HG03469 (cell line): ENCODE results near the gene TFEB.

Source experiments
- ATAC-seq: cut with Tn5 transposase; IDR thresholded peaks from one replicate; pipeline ENCODE4 v1.9.1; 2021; ENCODE audit warnings: mild to moderate bottlenecking, moderate library complexity, moderate number of reproducible peaks; ENCODE audit not compliant: unreplicated experiment

TFEB gene

GRCh38 chr6:41692080-41692675, 43.2 kb downstream of the TFEB start:
- no peak for ATAC-seq

DNA sequence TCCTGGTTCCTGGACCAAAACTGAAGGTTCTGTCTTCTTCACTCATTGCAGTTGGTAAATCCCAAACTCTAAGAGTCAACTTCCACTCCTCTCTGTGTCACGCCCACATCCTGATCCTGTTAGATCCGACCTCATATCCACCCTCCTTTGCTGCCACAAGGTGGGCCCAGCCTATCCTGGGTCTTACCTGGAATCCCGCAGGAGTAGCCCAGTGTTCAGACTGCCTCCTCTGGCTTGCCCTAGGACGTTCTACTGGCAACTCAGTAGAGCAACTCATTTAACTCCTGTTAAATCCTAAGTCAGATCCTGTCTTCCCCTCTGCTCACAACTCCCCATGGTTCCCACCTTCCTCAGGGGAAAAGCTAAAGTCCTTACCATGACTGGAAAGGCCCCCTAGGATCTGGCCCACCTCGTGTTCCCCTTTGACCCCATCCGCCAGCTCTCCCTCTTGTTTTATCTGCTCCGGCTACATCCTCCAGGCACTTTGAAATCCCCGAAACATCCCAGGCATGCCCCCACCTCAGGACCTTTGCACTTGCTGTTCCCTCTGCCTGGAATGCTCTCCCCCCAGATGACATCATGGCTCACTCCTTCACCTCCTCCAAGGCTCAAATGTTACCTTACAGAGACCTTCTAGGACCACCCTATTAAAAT, 43.9 kb downstream of the TFEB start:
- ATAC-seq, result no peak

- no peak for ATAC-seq
Measured at GRCh38 chr6:41690541-41691330, 44.7 kb downstream of the TFEB start.

- ATAC-seq, result no peak
Measured at GRCh38 chr6:41689171-41690008, 46.0 kb downstream of the TFEB start.

DNA sequence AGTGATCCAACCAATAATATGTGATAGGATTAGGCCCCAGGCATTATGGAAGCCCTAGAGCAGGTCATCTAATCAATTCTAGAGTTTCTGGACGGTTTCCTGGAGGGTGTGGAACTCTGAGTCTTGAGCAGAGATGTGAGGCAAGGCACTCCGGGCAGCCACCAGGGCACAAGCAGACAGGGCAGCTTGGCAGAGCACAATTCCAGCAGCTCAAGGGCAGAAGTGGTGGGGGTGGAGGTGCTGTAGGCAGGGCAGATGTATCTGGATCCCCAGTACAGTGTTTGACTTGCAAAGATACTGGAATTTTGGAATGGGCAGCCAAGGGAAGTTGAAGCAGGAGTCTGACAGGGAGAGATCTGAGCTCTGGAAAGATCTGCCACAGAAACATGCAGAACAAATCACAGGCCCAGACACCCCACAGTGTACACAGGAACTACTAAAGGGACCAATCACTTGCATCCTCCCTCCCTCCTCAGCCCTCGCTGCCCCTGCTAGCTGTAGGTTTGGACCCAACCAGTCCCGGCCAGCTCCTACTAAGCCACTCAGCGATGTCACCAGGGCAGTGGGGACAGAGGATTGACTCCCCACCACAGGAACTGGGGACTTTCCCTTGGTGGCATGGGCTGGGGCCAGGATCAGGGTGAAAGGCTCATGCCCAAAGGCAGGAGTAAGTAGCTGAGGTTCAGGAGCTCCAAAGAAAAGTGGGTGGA, 47.0 kb downstream of the TFEB start:
- no peak for ATAC-seq

DNA sequence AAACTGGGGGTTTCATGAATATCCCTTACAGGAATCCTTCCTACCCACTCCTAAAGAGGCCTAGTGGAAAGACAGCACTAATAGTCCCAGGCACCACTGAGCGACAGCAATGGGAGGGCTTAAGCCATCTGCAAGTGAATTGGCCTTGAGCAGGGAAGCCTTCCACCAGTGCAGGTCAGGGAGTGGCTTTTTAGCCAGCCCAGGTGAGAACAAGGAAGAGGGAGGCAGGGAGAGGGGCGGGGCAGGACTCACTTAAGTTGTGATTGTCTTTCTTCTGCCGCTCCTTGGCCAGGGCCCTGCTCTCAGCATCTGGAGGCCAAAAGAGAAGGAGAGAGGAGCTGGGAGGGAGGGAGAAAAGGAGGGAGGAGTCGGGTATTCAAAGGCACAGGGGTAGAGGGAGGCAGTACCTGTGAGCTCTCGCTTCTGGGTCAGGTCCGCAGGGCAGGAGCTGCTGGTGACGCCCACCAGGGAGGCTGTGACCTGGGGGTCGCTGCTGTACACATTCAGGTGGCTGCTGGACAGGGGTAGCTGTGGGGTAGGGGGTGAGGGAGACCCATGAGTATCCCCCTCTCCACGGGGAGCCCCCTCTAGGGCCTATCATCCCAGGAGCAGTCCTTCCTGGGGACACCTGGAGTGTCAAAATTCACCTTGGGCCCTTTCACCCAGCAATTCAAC, 47.8 kb downstream of the TFEB start:
- no peak for ATAC-seq

DNA sequence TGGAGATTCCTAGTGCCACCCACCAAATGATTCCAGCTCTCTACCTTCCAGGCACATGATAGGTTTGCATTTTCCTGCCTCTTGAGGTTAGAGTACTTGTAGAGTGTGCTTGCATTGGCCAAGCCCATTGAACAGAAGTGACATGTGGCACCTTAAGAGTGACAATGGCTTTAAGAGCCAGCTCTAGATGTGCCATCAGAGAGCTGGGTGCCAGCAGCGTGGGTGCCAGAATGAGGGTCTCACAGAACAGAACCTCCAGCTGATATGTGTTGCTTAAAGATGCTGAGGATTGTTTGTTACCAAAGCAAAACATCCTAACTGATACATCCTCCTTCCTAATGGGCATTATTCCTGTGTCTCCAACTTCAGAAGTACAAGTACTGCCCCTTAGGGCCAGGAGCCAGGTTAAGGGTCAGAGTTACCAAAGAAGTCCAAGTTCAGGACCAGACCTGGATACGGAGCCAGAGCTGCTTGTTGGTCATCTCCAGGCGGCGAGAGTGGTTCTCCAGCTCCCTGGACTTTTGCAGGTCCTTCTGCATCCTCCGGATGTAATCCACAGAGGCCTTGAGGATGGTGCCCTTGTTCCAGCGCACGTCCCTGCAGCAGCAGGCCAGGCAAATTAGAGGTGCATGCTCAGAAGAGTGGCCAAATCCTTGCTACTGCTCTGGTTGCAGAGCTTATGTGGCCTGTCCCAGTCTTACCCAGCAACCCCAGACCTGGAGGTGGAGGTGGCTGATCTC, 49.6 kb downstream of the TFEB start:
- ATAC-seq, result no peak

- no peak for ATAC-seq
Measured at GRCh38 chr6:41684311-41685180, 50.9 kb downstream of the TFEB start.

DNA sequence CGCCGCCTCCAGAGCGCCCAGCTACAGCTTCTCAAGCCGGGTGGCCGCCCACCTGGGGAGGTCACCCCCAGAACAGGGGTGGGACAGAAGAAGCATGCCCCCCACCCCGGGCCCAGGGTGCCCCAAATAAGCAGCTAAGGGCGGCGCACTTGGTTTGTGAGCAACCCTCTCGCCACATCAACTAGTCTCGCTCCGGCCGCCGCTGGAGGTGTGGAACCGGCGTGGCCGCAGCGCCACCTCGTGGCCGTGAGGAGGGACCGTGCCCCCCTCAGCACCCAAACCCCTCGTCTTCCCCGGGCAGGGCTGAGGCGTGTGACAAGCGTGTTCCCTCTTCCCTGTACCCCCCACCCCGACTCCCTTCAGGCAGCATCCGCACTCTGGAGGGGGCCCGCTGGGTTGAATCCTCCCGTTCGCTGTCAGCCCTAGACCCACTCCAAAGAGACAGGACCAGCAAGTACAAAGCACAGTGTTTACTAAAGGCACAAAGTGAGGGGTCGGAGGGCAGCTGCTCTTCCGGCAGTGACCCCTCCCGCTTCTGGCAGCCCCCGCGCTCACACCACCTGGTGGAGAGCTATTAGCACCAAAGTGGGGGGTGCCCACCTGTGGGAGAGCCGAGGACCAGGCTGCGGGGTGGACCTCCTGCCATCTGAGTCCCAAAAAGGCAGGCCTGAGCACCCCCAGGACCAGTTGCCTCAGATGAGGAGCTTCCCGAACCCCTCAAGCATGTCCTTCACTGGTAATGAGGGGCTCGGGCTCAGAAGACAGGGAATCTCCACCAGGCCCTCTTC, 51.7 kb downstream of the TFEB start:
- no peak for ATAC-seq

GRCh38 chr6:41683273-41683522, 52.2 kb downstream of the TFEB start:
- ATAC-seq, result no peak

- ATAC-seq, result no peak
Measured at GRCh38 chr6:41682497-41683272, 52.7 kb downstream of the TFEB start.

DNA sequence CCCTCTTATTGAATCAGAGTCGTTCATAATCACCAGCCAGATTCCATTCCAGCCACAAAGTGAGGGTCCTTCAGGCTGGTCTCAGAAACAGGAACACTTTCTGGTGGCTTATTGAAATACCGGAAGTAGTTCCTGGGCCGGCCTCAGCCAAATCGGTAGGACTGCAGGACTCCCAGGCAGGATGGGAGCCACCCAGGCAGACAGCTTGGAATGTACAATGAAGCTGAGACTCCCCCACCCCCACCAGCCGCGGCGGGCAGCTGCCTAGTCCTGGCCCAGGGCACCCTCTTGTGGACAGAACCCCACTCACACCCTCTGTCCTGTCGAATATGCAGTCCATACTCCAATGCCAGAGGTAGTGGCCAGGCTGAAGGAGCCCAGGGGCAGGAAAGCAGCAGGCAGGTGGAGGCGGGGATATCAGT, 53.3 kb downstream of the TFEB start:
- ATAC-seq, result no peak

- ATAC-seq, result no peak
Measured at GRCh38 chr6:41680182-41680965, 55.0 kb downstream of the TFEB start.

DNA sequence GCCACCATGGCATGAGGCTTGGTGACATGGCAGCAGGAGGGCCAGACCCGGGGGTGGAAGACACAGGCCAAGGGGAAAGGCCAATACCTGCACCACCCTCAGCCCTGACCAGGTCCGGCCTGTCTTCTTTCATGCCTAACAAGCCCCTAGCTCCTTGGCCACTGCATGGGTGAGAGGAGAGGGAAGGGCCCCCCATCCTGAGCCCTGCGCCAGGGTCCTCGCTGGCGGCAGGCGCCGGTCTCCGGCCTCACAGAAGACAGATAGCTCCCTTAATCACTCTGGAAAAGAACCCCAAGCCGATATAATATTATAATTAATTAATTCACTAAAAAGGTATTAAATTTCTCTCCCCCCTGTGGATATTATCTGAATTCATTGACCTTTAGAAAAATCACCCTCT, 55.7 kb downstream of the TFEB start:
- no peak for ATAC-seq

GRCh38 chr6:41678511-41679084, 56.8 kb downstream of the TFEB start:
- ATAC-seq, result no peak
